Panc1 (cell line): ENCODE data around the gene SCN2A. TPM values are rescaled to one million over a fixed set of nuclear protein-coding genes. Genes with fewer than 3 reads are reported as not detected.

Experiments used
- ATAC-seq: fragments of 200-7000 bp; cut with Tn5 transposase; 2 replicates; pipeline ENCODE4 v1.9.1; 2020; ENCODE audit warnings: mild to moderate bottlenecking, moderate library complexity
- BruUV-seq: library from RNA; stranded (reverse); fragments of 400-500 nt; replicated peaks from 2 replicates; lab custom pipeline; 2021; lab: Mats Ljungman, UMichigan
- CTCF ChIA-PET: fragments of 300-600 bp; sonication (Branson Sonifier 250); formaldehyde crosslinking; loops from one replicate; lab custom pipeline; 2022; ENCODE audit warnings: antibody characterized with exemption; lab: Charles Lee
- POLR2A ChIA-PET: fragments of 300-600 bp; sonication (Branson Sonifier 250); formaldehyde crosslinking; loops from one replicate; lab custom pipeline; 2022; ENCODE audit warnings: antibody characterized with exemption; lab: Charles Lee
- DNase-seq: peaks from one replicate; pipeline ENCODE4 v3.0.0-alpha.2; 2010; ENCODE audit warnings: low read depth, low spot score
- H3K27ac ChIP-seq: 2 replicates; pipeline ENCODE4 v1.5.1; 2011; ENCODE audit warnings: mild to moderate bottlenecking, low read length, inconsistent platforms
- H3K27me3 ChIP-seq: fragments of 200-500 bp; sonication (Bioruptor generic); 2 replicates; pipeline ENCODE4 v1.6.0; 2014; ENCODE audit warnings: low read length, inconsistent platforms; ENCODE audit not compliant: control insufficient read depth, insufficient read depth
- H3K36me3 ChIP-seq: fragments of 200-500 bp; sonication (Bioruptor generic); 2 replicates; pipeline ENCODE4 v1.5.1; 2014; ENCODE audit warnings: inconsistent platforms, mild to moderate bottlenecking, low read length, moderate library complexity; ENCODE audit not compliant: control insufficient read depth, insufficient read depth
- H3K4me1 ChIP-seq: 2 replicates; pipeline ENCODE4 v1.5.1; 2011; ENCODE audit warnings: inconsistent platforms, mild to moderate bottlenecking, low read length, moderate library complexity; ENCODE audit not compliant: control insufficient read depth, insufficient read depth
- H3K4me3 ChIP-seq, 2 experiments: 2 replicates each; pipeline ENCODE4 v1.5.1; 2011 to 2012; ENCODE audit warnings: low read depth in 2 of 2, low read length in 2 of 2, mild to moderate bottlenecking in 2 of 2, inconsistent platforms in 1 of 2, moderate library complexity in 1 of 2
- H3K9me3 ChIP-seq: fragments of 200-500 bp; sonication (Bioruptor generic); 2 replicates; pipeline ENCODE4 v1.5.1; 2014; ENCODE audit warnings: low read depth, mild to moderate bottlenecking, inconsistent platforms, low read length, moderate library complexity; ENCODE audit not compliant: control insufficient read depth, insufficient read depth
- POLR2AphosphoS5 ChIP-seq: IDR thresholded peaks from 2 replicates; pipeline ENCODE4 v1.6.1; 2012; ENCODE audit warnings: mild to moderate bottlenecking, low read depth, low read length, moderate library complexity
- SIN3A ChIP-seq: IDR thresholded peaks from 2 replicates; pipeline ENCODE4 v1.6.1; 2012; ENCODE audit warnings: low read depth, mild to moderate bottlenecking, low read length, moderate library complexity, borderline replicate concordance; ENCODE audit not compliant: insufficient read depth
- TCF7L2 ChIP-seq: IDR thresholded peaks from 2 replicates; pipeline ENCODE4 v1.6.1; 2011; ENCODE audit warnings: mild to moderate bottlenecking, low read depth, low read length, inconsistent platforms
- in situ Hi-C: cut with HindIII; loops from 2 replicates; pipeline ENCODE4 v1.10.0; 2016; ENCODE audit warnings: low sequenced_read_pairs, low pct_unique_long_range_greater_than_20kb
- intact Hi-C: fragments of 100-400 bp; cut with micrococcal nuclease; formaldehyde crosslinking; loops from one replicate; pipeline ENCODE4 v1.10.0; 2022; ENCODE audit not compliant: unreplicated experiment
- total RNA-seq: library from RNA; stranded (reverse); gene quantifications from one replicate; pipeline ENCODE4 v1.2.1, GENCODE V29; 2021; ENCODE audit not compliant: unreplicated experiment
- TF ChIP-seq, protein P1 (sequence below): fragments of 450-650 bp; IDR thresholded peaks from 2 replicates; pipeline ENCODE4 v1.5.1; 2017; ENCODE audit warnings: mild to moderate bottlenecking
- TF ChIP-seq, protein P2 (sequence below), 2 experiments: IDR thresholded peaks; 2 replicates each; pipeline ENCODE4 v1.6.1; 2011 to 2012; ENCODE audit warnings: low read depth in 2 of 2, control low read depth in 1 of 2, low read length in 1 of 2, mild to moderate bottlenecking in 1 of 2, moderate library complexity in 1 of 2; ENCODE audit not compliant: insufficient read depth in 1 of 2

SCN2A gene
- total RNA-seq, 1 experiment from 2014 or later = not detected

GRCh38 chr2:165435611-165436010, 196.4 kb downstream of the SCN2A start:
- Histone ChIP-seq H3K36me3 (no peaks in the 10 kb centered on the region), H3K27ac (no peak overlapping the region), H3K9me3 (no peaks in the 10 kb centered on the region), H3K4me3 (no peak overlapping the region), H3K4me1 (no peaks in the 10 kb centered on the region), H3K27me3 (no peaks in the 10 kb centered on the region)
- intact Hi-C loops = no loop called here
- CTCF ChIA-PET = no interaction called here
- ATAC-seq (no peak), DNase-seq (no peak)
- TF ChIP-seq POLR2AphosphoS5 = no peak
- TF ChIP-seq, protein P1, sequence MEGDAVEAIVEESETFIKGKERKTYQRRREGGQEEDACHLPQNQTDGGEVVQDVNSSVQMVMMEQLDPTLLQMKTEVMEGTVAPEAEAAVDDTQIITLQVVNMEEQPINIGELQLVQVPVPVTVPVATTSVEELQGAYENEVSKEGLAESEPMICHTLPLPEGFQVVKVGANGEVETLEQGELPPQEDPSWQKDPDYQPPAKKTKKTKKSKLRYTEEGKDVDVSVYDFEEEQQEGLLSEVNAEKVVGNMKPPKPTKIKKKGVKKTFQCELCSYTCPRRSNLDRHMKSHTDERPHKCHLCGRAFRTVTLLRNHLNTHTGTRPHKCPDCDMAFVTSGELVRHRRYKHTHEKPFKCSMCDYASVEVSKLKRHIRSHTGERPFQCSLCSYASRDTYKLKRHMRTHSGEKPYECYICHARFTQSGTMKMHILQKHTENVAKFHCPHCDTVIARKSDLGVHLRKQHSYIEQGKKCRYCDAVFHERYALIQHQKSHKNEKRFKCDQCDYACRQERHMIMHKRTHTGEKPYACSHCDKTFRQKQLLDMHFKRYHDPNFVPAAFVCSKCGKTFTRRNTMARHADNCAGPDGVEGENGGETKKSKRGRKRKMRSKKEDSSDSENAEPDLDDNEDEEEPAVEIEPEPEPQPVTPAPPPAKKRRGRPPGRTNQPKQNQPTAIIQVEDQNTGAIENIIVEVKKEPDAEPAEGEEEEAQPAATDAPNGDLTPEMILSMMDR = no peak
- TF ChIP-seq SIN3A = no peak
- TF ChIP-seq, protein P2, sequence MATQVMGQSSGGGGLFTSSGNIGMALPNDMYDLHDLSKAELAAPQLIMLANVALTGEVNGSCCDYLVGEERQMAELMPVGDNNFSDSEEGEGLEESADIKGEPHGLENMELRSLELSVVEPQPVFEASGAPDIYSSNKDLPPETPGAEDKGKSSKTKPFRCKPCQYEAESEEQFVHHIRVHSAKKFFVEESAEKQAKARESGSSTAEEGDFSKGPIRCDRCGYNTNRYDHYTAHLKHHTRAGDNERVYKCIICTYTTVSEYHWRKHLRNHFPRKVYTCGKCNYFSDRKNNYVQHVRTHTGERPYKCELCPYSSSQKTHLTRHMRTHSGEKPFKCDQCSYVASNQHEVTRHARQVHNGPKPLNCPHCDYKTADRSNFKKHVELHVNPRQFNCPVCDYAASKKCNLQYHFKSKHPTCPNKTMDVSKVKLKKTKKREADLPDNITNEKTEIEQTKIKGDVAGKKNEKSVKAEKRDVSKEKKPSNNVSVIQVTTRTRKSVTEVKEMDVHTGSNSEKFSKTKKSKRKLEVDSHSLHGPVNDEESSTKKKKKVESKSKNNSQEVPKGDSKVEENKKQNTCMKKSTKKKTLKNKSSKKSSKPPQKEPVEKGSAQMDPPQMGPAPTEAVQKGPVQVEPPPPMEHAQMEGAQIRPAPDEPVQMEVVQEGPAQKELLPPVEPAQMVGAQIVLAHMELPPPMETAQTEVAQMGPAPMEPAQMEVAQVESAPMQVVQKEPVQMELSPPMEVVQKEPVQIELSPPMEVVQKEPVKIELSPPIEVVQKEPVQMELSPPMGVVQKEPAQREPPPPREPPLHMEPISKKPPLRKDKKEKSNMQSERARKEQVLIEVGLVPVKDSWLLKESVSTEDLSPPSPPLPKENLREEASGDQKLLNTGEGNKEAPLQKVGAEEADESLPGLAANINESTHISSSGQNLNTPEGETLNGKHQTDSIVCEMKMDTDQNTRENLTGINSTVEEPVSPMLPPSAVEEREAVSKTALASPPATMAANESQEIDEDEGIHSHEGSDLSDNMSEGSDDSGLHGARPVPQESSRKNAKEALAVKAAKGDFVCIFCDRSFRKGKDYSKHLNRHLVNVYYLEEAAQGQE (IDR thresholded peaks at IDR 0.05; ENCODE audit: insufficient read depth in 1 of 2, low read depth in 2 of 2, low read length in 1 of 2) = no peak
- no peak for TF ChIP-seq TCF7L2
- no TSS peak for BruUV-seq
- POLR2A ChIA-PET = no interaction called here
- in situ Hi-C loops = no loop called here

- POLR2A ChIA-PET = no interaction called here
- ATAC-seq (no peak), DNase-seq (no peak)
- TF ChIP-seq SIN3A (no peak), POLR2AphosphoS5 (no peak), TCF7L2 (no peak)
- TF ChIP-seq, protein P1 = no peak
- TF ChIP-seq, protein P2 (IDR thresholded peaks at IDR 0.05; ENCODE audit: insufficient read depth in 1 of 2, low read depth in 2 of 2, low read length in 1 of 2) = no peak
- BruUV-seq = no TSS peak
- Histone ChIP-seq H3K36me3 (no peaks in the 10 kb centered on the region), H3K9me3 (no peaks in the 10 kb centered on the region), H3K4me3 (no peak overlapping the region), H3K27me3 (no peaks in the 10 kb centered on the region), H3K4me1 (no peaks in the 10 kb centered on the region), H3K27ac (no peak overlapping the region)
- intact Hi-C loops = no loop called here
- CTCF ChIA-PET = no interaction called here
- in situ Hi-C loops = no loop called here
These were observed 197.3 kb downstream of the SCN2A start for GRCh38 chr2:165436559-165436958.
